ENCODE measurements around the gene CENPC. TPM values are rescaled to one million over a fixed set of nuclear protein-coding genes. Genes with fewer than 3 reads are reported as not detected.

Gene CENPC
- total and polyA plus RNA-seq, 12 donors, result 2.3 to 12.9 (median 10.6) TPM

- DNase-seq (no peak), ATAC-seq (no peak)
- TF ChIP-seq CTCF (IDR thresholded peaks at IDR 0.05), result no peak
- intact Hi-C loops (cut with DNase I), result no loop called here
- Histone ChIP-seq H3K9me3 (peaks cover 0 to 4% (median 0%) of the 10 kb centered on the region in 11 donors), H3K36me3 (peaks cover 0 to 13% (median 0%) of the 10 kb centered on the region in 9 donors), H3K4me1 (no peaks in the 10 kb centered on the region), H3K4me3 (no peak overlapping the region), H3K27ac (no peak overlapping the region), H3K27me3 (no peaks in the 10 kb centered on the region)
- WGBS, 2 donors, result 56 to 72% methylated on average over 1 of the region's 1 CpG
Measured at GRCh38 chr4:67430989-67431388, 114.3 kb downstream of the CENPC start.

- no peak for TF ChIP-seq CTCF (IDR thresholded peaks at IDR 0.05)
- peaks cover 0 to 9% (median 0%) of the 10 kb centered on the region in 9 donors for H3K36me3 ChIP-seq
- WGBS, 2 donors, result 90 to 94% methylated on average over 2 of the region's 2 CpGs
- ATAC-seq (no peak), DNase-seq (no peak)
- no peaks in the 10 kb centered on the region for H3K4me1 ChIP-seq
- H3K4me3 ChIP-seq, result no peak overlapping the region
- no peaks in the 10 kb centered on the region for H3K27me3 ChIP-seq
- intact Hi-C loops (cut with DNase I), result no loop called here
- H3K27ac ChIP-seq, result no peak overlapping the region
- peaks cover 0 to 4% (median 0%) of the 10 kb centered on the region in 11 donors for H3K9me3 ChIP-seq
Measured at GRCh38 chr4:67428819-67429218, 116.5 kb downstream of the CENPC start.

Other genes starting within 250 kb of the CENPC start
- gene STAP1, start 13.2 kb upstream of the CENPC start, total RNA-seq, result under 1 TPM in 2 of 10 donors, not detected in 8; 0.15 to 0.97 TPM
- gene STAP1, start 13.2 kb upstream of the CENPC start, polyA plus RNA-seq, result not detected
- gene UBA6, start 155.7 kb upstream of the CENPC start, total RNA-seq, result 10 to 100 TPM; 12.9 to 35.7 (median 19.5) TPM
- 1 to 10 TPM; 2.6 to 5.9 TPM for gene UBA6, start 155.7 kb upstream of the CENPC start, polyA plus RNA-seq
- not detected for gene GNRHR, start 208.9 kb upstream of the CENPC start, total RNA-seq
- gene GNRHR, start 208.9 kb upstream of the CENPC start, polyA plus RNA-seq, result not detected

Measured in heart right ventricle (tissue), 16 donors.